OCI-M2 (cell line): Measurements from ENCODE around the gene SERINC1.
"Not testable (repeated sequence)": the region's sequence is repeated elsewhere in the genome, so short reads cannot be mapped to it uniquely, and the experiment has no call there.

Source experiments
- DNase-seq: peaks from one replicate; lab custom pipeline; 2025; ENCODE audit not compliant: unreplicated experiment; lab: John Stamatoyannopoulos, UW

Gene SERINC1

GRCh38 chr6:122471107-122472021 is at the start of gene SERINC1:
SERINC1 (minus strand) TSS chr6:122471807; CDS start chr6:122471737, 70 bp downstream.
- peak; percentile 84 for DNase-seq

DNA sequence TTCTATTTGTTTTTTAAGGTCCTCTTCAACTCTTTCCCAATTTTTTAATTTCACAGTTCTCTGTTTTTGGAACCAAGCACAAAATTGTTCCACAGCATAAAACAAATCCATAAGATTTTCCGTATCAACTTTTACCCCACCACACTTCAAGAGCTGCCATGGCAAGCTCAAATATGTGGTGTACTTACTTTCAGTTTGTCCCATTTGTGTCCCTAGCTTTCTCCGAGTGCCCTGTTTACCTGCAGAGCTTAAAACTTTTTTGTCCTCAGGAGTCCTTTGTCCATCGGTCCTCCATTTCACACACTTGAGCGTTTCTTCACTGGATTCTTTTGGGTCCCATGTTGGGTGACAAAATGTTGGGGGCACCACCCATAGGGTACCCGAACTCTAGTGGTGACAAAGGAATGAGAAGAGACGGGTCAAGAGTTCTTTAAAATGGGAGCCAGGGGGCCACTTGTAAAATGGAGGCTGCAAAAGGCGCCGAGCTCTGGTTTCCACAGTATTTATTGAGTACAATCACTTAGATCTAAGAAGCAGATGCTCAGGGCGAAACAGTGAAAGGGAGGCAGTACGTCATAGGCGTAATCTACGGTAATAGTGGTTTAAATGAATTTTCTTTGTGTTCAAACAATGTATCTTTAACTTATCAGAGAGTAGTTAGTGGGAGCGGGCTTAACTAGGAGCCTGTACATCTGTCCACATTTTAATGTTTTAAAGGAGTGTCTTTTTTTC is 39.8 kb upstream of the SERINC1 start:
- no peak for DNase-seq

DNA sequence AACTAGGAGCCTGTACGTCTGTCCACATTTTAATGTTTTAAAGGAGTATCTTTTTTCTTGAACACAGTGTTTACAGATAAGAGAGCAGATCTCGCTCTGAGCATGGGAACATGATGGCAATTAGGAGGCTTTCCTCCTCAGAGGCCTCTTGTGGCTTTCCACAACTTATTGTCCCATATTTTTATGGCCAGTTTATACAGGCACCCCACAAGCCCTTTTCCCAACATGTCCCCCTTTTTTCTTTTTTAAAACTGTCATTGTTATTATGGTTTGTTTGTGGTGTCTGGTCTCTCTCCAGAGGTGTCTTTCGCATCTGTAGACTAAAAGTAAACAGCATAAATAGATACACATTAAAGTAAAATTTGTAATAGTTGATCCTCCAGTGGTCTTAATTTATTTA is 33.6 kb upstream of the SERINC1 start:
- not testable (repeated sequence) for DNase-seq

GRCh38 chr6:122501475-122501874 is 29.9 kb upstream of the SERINC1 start:
- no peak for DNase-seq

DNA sequence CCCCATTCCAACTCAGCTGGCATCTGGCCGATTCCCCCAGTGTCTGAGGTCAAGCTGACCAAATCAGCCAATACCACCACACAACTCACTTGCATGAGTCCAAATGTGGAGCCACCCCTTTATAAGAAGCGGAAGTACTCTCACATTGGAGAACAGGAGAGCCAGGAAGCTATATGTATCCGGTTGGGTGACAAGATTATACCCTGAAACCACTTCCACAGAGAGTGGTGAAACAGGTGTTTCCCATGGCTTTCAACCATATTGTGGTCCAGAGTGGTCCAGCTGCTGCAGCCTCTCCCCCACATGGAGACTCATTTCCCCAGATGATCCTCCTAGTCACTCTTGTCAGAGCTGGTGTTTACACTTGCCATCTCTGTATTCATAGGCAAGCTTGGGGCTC is 24.0 kb upstream of the SERINC1 start:
- no peak for DNase-seq

DNA sequence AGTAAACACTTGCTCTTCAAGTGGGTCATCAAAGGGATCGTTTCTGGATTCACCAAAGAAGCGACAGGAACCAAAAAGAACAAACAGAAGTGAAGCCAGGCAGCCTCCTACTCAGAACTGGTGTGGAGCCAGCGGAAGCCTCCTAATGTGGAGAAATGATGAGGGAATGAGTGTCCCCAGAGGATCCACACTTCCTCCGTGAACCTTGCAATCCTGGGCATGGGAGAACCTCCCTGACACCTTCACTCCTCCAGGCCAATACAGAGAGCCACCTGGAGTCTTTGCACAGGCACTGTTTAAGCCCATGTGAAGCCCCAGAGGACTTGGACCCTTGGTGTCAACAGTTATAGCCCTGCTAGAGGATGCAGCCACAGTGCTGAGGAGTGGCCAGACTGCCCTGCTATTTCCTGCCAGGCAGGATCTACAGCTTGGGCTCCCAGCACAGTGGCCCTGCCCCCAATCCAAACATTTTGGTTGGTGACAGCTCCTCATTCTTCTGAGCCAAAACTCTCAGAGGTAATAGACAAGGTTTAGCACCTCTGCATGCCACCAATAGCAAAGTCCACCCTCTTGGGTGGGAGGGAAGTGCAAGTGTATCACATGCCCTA is 23.2 kb upstream of the SERINC1 start:
- DNase-seq, result no peak

GRCh38 chr6:122491919-122492555 is 20.4 kb upstream of the SERINC1 start:
- DNase-seq, result peak; percentile 73

GRCh38 chr6:122490607-122491006 is 19.0 kb upstream of the SERINC1 start:
- no peak for DNase-seq

DNA sequence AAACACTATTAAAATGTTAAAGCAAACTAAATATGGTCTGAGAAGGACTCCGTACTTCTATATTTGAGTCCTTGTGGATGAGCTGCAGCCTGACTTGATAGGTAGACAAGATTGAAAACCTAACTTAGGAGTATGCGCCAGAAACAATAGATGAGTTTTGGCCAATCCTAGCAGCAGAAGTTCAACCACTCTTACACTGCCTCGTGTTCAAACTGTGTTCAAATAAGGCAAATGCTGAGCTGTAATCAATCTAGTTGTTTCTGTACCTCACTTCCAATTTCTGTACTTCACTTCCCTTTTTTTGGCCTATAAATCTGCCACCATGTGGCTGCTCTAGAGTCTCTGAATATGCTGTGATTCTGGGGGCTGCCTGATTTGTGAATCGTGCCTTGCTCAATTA is 13.2 kb upstream of the SERINC1 start:
- no peak for DNase-seq

DNA sequence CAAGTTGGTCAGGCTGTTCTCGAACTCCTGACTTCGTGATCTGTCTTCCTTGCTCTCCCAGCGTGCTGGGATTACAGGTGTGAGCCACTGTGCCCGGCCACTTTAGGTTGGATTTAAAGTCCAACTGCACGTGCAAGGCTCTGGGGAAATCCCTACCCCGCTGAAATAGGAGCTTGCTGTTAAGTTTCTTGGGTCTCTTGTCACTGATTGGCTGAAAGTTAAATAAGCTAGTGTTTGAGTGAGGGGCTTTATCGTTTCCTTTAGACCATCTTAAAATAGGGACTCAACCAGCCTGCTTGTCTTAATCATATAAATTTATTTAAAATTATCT is 11.1 kb upstream of the SERINC1 start:
- DNase-seq, result no peak

GRCh38 chr6:122476131-122476530 is 4.5 kb upstream of the SERINC1 start:
- no peak for DNase-seq

GRCh38 chr6:122472022-122472340 is 374 bp upstream of the SERINC1 start:
- DNase-seq, result no peak

DNA sequence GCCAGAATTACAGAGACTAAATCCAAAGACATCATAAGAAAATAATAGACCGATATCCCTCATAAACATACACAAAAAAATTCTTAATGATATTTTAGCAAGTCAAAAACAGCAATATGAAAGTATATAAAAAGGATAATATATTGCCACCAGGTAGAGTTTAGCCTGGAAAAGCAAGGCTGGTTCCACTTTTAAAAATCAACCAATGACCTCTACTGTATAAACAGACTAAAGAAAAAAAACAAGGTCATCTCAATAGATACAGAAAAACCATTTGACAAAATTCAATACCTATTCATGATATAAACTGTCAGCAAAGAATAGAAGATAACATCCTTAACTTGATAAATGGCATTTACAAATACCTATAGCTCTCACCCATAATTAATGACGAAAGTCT is 9.7 kb downstream of the SERINC1 start:
- DNase-seq, result no peak

DNA sequence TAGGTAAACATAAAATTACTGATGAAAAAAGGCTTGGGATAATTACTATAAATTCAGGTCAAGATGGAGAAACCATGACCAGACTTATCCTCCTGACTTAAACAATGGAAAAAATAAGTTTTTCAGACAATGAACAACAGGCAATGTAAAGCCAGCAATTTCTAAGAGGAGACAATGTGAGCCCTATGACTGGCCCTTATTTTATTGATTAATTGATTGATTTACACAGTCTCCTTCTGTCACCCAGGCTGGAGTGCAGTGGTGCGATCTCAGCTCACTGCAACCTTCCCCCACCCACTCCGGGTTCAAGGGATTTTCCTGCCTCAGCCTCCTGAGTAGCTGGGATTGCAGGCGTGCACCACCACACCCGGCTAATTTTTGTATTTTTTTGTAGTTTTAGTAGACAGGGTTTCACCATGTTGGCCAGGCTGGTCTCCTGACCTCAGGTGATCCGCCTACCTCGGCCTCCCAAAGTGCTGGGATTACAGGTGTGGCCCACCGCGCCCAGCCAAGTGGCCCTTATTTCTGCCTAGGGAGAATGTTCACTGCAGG is 11.7 kb downstream of the SERINC1 start:
- not testable (repeated sequence) for DNase-seq

DNA sequence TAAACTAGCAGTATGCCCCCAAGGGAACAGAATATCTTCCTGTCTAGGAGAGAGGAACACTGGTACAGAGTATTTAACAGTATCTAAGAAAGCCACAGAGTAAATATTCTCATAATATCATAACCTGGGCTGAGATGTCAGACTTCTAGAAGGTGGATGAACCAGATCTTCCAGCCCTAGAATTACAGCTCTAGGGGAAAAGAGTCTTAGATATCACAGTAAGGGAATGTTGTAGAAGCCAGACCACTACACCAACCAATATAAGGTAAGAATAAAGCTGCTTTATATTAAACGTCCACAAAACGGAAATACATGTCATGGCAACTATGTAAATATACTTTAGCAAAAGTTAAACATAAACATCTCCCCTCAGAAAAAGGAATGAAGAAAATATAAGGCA is 12.4 kb downstream of the SERINC1 start:
- DNase-seq, result no peak

- DNase-seq, result no peak
These were observed 13.5 kb downstream of the SERINC1 start for GRCh38 chr6:122458087-122458486.

DNA sequence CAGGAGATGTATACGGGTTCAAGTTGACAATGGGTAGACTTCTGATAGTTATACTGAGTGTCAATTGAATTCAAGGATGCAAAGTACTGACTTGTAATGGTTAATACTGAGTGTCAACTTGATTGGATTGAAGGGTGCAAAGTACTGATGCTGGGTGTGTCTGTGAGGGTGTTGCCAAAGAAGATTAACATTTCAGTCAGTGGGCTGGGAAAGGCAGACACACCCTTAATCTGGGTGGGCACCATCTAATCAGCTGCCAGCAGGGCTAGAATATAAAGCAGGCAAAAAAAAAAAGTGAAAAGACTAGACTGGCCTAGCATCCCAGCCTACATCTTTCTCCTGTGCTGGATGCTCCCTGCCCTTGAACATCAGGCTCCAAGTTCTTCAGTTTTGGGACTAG is 16.5 kb downstream of the SERINC1 start:
- not testable (repeated sequence) for DNase-seq

GRCh38 chr6:122454673-122455072 is 16.9 kb downstream of the SERINC1 start:
- no peak for DNase-seq

DNA sequence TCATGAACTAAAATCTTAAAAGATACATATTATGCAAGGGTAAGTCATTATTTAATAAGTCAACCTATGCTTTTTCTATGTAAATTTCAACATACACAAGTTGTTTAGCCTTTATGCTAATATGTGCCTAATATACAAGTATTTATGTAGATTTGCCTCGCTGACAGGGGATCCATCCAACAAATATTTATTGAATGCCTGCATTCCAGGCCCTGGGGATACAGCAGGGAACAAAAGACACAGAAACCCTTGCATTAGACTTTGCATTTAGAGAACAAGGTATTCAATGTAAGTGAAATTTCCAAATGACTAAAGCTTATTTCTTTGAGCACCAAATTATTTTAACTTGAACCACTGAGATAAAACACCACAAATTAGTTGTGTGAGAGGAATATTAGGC is 19.1 kb downstream of the SERINC1 start:
- DNase-seq, result no peak

DNA sequence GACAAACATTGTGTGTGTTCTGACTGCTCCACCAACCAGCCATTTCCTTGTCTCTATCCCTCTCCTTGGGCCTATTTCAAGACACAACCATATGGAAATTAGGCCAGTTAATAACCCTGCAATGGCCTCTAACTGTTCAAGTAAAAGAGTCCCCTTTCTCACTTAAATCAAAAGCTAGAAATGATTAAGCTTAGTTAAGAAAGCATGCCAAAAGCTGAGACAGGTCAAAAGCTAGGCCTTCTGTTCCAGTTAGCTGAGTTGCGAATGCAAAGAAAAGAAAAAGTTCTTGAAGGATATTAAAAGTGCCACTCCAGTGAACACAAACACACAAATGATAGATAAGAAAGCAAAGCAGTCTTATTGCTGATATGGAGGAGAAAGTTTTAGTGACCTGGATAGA is 22.5 kb downstream of the SERINC1 start:
- DNase-seq, result no peak

GRCh38 chr6:122445274-122445673 is 26.3 kb downstream of the SERINC1 start:
- no peak for DNase-seq
